ENCODE results near the gene HSD17B12.
A peak's percentile ranks its signal among the peaks of the same experiment; 100 is the strongest.

The HSD17B12 gene

GRCh38 chr11:43737201-43737590 is 56.7 kb downstream of the HSD17B12 start:
- no peak for TF ChIP-seq CTCF (IDR thresholded peaks at IDR 0.05; ENCODE audit: insufficient read depth, missing control alignments)
- DNase-seq (ENCODE audit: insufficient read length, low spot score), result no peak
- no peak for FAIRE-seq

GRCh38 chr11:43738600-43739409 is 58.3 kb downstream of the HSD17B12 start:
- no peak for TF ChIP-seq CTCF (IDR thresholded peaks at IDR 0.05; ENCODE audit: insufficient read depth, missing control alignments)
- DNase-seq (ENCODE audit: insufficient read length, low spot score) (no peak), FAIRE-seq (no peak)

GRCh38 chr11:43746670-43747069 is 66.1 kb downstream of the HSD17B12 start:
- no peak for TF ChIP-seq CTCF (IDR thresholded peaks at IDR 0.05; ENCODE audit: insufficient read depth, missing control alignments)
- FAIRE-seq, result no peak
- DNase-seq (ENCODE audit: insufficient read length, low spot score), result no peak

- no peak for DNase-seq (ENCODE audit: insufficient read length, low spot score)
- FAIRE-seq, result no peak
- no peak for TF ChIP-seq CTCF (IDR thresholded peaks at IDR 0.05; ENCODE audit: insufficient read depth, missing control alignments)
These were observed 66.7 kb downstream of the HSD17B12 start for GRCh38 chr11:43747130-43747802.

GRCh38 chr11:43748095-43748494 is 67.6 kb downstream of the HSD17B12 start:
- FAIRE-seq, result no peak
- no peak for DNase-seq (ENCODE audit: insufficient read length, low spot score)
- no peak for TF ChIP-seq CTCF (IDR thresholded peaks at IDR 0.05; ENCODE audit: insufficient read depth, missing control alignments)

GRCh38 chr11:43751726-43752125 is 71.2 kb downstream of the HSD17B12 start:
- no peak for DNase-seq (ENCODE audit: insufficient read length, low spot score)
- no peak for TF ChIP-seq CTCF (IDR thresholded peaks at IDR 0.05; ENCODE audit: insufficient read depth, missing control alignments)
- no peak for FAIRE-seq

GRCh38 chr11:43756575-43756974 is 76.0 kb downstream of the HSD17B12 start:
- FAIRE-seq, result peak; percentile 29
- no peak for TF ChIP-seq CTCF (IDR thresholded peaks at IDR 0.05; ENCODE audit: insufficient read depth, missing control alignments)
- DNase-seq (ENCODE audit: insufficient read length, low spot score), result no peak
